ENCODE data around the gene LINC00305.

DNA sequence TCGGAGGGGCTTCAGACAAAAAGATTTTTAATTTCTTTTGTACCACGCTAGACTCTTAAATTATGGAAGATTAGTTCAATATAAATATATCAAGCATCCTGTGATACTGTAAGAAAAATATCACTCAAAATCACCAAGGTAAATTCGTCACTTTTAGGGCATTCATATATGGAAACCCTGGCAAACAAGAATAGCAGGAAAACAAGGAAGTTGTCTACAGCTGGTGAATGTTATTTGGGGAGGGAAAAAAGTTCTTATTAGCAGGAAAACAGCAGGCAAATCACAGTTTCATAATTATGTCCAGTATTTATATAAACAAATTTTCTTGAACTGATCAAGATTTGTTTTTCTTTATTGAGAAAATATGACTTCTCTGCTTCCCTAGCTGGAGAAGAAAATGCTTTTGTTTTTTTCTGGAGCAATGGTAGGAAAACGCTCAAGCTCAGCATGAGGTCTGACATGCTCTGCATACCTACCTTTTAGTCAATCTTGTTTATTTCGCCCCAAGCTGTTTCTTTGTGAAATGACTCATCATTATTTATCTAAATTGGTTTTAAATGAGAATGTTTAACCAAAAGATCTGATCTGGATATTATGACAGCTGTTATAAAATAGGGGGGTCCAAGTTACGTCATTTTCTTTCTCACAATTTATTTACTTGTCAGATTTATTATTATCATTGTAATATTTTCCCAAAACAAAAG, 14.7 kb downstream of the LINC00305 start:
- TF ChIP-seq CTCF (conservative IDR thresholded peaks at IDR 0.05; ENCODE audit: low read length), result no peak
- TF ChIP-seq EZH2phosphoT487 (IDR thresholded peaks at IDR 0.05; ENCODE audit: borderline replicate concordance, low read depth, low read length), result no peak

All from OCI-LY7 (cell line).